Neutrophil (primary cell): ENCODE measurements around the gene PLVAP.

Experiments
- H3K27ac ChIP-seq: fragments of 200-600 bp; sonication (generic); 2 replicates; pipeline ENCODE4 v1.5.1; 2016; ENCODE audit warnings: mild to moderate bottlenecking, moderate library complexity
- H3K27me3 ChIP-seq: fragments of 200-600 bp; sonication (generic); 2 replicates; pipeline ENCODE4 v1.6.0; 2016; ENCODE audit warnings: mild to moderate bottlenecking
- H3K36me3 ChIP-seq: fragments of 200-600 bp; sonication (generic); 2 replicates; pipeline ENCODE4 v1.5.1; 2017
- H3K4me1 ChIP-seq, 2 experiments: fragments of 200-600 bp in 1 of 2; sonication (generic) in 1 of 2; 1 replicate in 1 of 2; 2 replicates in 1 of 2; pipeline versions ENCODE4 v1.5.1 to v1.6.1; 2013 to 2016; ENCODE audit warnings: low read depth in 1 of 2, low read length in 1 of 2, mild to moderate bottlenecking in 1 of 2, moderate library complexity in 1 of 2; ENCODE audit not compliant: control insufficient read depth in 1 of 2, insufficient read depth in 1 of 2
- H3K4me3 ChIP-seq, 2 experiments: fragments of 200-600 bp in 1 of 2; sonication (generic) in 1 of 2; 1 replicate in 1 of 2; 2 replicates in 1 of 2; pipeline ENCODE4 v1.5.1; 2013 to 2016; ENCODE audit warnings: low read depth in 1 of 2, low read length in 1 of 2, mild to moderate bottlenecking in 1 of 2, moderate library complexity in 1 of 2
- H3K9me3 ChIP-seq: fragments of 200-600 bp; sonication (generic); 2 replicates; pipeline ENCODE4 v1.5.1; 2016
- TF ChIP-seq, protein P1 (sequence below): fragments of 200-600 bp; sonication (generic); IDR thresholded peaks from 2 replicates; pipeline ENCODE4 v1.5.1; 2016; ENCODE audit warnings: antibody characterized with exemption

Gene PLVAP

GRCh38 chr19:17319473-17320238 is 57.5 kb downstream of the PLVAP start:
- H3K4me1 ChIP-seq: peaks cover 4 to 12% of the 10 kb centered on the region in 2 experiments
- H3K4me3 ChIP-seq: no peak overlapping the region
- H3K9me3 ChIP-seq: no peaks in the 10 kb centered on the region
- peaks cover 26% of the 10 kb centered on the region for H3K27me3 ChIP-seq
- peaks cover 56% of the 10 kb centered on the region for H3K36me3 ChIP-seq
- TF ChIP-seq, protein P1, sequence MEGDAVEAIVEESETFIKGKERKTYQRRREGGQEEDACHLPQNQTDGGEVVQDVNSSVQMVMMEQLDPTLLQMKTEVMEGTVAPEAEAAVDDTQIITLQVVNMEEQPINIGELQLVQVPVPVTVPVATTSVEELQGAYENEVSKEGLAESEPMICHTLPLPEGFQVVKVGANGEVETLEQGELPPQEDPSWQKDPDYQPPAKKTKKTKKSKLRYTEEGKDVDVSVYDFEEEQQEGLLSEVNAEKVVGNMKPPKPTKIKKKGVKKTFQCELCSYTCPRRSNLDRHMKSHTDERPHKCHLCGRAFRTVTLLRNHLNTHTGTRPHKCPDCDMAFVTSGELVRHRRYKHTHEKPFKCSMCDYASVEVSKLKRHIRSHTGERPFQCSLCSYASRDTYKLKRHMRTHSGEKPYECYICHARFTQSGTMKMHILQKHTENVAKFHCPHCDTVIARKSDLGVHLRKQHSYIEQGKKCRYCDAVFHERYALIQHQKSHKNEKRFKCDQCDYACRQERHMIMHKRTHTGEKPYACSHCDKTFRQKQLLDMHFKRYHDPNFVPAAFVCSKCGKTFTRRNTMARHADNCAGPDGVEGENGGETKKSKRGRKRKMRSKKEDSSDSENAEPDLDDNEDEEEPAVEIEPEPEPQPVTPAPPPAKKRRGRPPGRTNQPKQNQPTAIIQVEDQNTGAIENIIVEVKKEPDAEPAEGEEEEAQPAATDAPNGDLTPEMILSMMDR: no peak
- H3K27ac ChIP-seq: no peak overlapping the region

DNA sequence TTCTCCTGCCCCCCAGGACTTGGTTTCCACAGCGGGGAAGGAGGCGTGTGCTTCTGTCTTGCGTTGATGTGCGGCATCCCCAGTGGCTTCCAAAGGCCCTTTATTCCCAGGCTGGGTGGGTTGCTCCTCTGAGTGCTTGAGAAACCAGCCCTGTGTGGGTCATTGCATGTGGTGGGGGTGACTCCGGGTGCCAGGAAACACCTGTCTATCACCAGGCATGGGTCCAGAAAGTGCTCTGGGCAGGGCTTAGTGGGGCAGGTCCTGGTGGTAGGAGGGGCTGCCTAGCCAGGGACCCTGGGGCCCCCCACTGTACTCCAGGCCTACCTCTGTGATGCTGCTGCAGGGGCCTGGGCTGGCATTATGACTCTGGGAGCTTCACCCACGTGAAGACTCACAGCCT is 58.2 kb downstream of the PLVAP start:
- Histone ChIP-seq H3K27ac (no peak overlapping the region), H3K27me3 (peaks cover 19% of the 10 kb centered on the region), H3K9me3 (no peaks in the 10 kb centered on the region), H3K4me3 (no peak overlapping the region), H3K4me1 (peaks cover 4 to 10% of the 10 kb centered on the region in 2 experiments), H3K36me3 (peaks cover 63% of the 10 kb centered on the region)
- TF ChIP-seq, protein P1: no peak

DNA sequence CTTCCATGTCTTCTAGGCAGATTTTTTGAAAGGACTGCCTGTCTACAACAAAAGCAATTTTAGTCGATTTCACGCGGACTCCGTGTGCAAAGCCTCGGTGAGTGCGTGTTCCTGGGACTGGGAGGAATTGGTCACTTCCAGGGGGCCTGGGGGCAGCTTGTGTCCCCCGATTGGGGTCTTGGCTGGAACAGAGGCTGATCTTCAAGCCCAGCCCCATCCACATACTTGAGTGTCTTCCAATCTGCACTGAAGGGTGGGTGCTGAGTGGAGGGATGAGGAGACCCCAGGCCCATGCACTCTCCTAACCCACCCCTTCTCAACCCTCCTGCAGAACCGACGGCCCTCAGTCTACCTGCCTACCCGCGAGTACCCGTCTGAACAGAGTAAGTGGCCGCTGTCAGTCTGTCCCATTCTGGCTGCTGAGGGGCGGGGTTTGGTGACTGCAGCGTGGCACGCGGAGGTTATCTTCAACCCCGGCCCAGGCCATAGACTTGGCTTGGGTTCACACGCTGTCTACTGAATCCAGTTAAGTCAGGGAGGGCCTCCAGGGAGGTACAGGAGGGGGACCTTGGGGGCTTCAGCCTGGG is 63.0 kb downstream of the PLVAP start:
- Histone ChIP-seq H3K4me1 (peaks cover 18 to 21% of the 10 kb centered on the region in 2 experiments), H3K27ac (no peak overlapping the region), H3K27me3 (no peaks in the 10 kb centered on the region), H3K36me3 (peaks cover 39% of the 10 kb centered on the region), H3K4me3 (no peak overlapping the region), H3K9me3 (no peaks in the 10 kb centered on the region)
- TF ChIP-seq, protein P1: no peak

- no peak overlapping the region for H3K27ac ChIP-seq
- no peaks in the 10 kb centered on the region for H3K9me3 ChIP-seq
- H3K27me3 ChIP-seq: no peaks in the 10 kb centered on the region
- no peak overlapping the region for H3K4me3 ChIP-seq
- H3K36me3 ChIP-seq: peaks cover 36% of the 10 kb centered on the region
- TF ChIP-seq, protein P1: no peak
- H3K4me1 ChIP-seq: peaks cover 18% of the 10 kb centered on the region in 2 experiments
These were observed 64.7 kb downstream of the PLVAP start for GRCh38 chr19:17312189-17313113.

DNA sequence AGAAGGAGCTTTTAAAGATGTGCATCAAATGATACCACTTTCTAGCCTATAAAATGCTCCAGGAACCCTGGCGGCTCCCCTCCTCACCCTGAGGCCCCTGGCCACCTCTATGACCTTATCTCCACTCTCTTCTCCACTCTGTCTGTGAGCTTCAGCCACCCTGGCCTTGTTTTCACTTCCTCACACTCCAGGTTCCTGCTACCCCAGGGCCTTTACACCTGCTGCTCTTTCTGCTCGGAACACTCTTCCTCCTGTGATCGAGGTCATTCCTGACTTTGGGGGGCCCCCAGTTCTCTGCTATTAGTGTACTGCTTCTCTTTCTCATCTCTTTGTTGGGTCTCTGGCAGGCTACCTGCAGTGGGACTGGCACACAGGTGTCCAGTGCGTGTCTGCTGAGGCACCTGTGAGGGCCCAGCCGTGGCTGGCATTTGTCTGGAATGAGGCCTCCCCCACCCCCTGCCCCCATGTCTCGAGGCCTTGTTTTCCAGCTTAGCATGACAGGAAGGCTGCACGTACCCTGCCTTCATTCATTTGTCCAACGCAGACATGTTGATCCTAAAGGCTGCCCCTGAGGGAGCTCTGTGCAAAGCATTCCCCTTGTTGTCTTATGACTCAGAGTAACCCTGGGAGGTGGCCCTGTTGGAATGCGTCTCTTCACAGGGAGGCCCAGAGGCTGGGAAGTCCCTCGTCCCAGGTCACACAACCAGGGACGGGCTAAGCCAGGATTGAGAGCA is 65.5 kb downstream of the PLVAP start:
- TF ChIP-seq, protein P1: no peak
- H3K9me3 ChIP-seq: no peaks in the 10 kb centered on the region
- H3K36me3 ChIP-seq: peaks cover 36% of the 10 kb centered on the region
- H3K27ac ChIP-seq: no peak overlapping the region
- peaks cover 14 to 16% of the 10 kb centered on the region in 2 experiments for H3K4me1 ChIP-seq
- no peaks in the 10 kb centered on the region for H3K27me3 ChIP-seq
- H3K4me3 ChIP-seq: no peak overlapping the region
